LHCN-M2 (cell line): ENCODE results near the gene PSMF1. TPM values are rescaled to one million over a fixed set of nuclear protein-coding genes. Genes with fewer than 3 reads are reported as not detected.
A peak's percentile ranks its signal among the peaks of the same experiment; 100 is the strongest.
"Not testable (repeated sequence)": the region's sequence is repeated elsewhere in the genome, so short reads cannot be mapped to it uniquely, and the experiment has no call there.

ENCODE experiments used
- DNase-seq: peaks from one replicate; pipeline ENCODE4 v3.0.0-alpha.2; 2012; ENCODE audit warnings: low read depth
- total RNA-seq: library from RNA; depleted of rRNA; stranded (reverse); fragments of >200 nt; gene quantifications from 2 replicates; pipeline ENCODE4 v1.2.3, GENCODE V29; 2014

PSMF1 gene
- total RNA-seq, 1 experiment from 2014 or later = 142 TPM

- DNase-seq = peak; percentile 39
These were observed 4.2 kb downstream of the PSMF1 start for GRCh38 chr20:1122388-1123315.

GRCh38 chr20:1123666-1124065 lies 5.3 kb downstream of the PSMF1 start:
- DNase-seq = no peak

GRCh38 chr20:1124421-1124820 lies 6.0 kb downstream of the PSMF1 start:
- no peak for DNase-seq

GRCh38 chr20:1125277-1125676 lies 6.9 kb downstream of the PSMF1 start:
- no peak for DNase-seq

GRCh38 chr20:1127840-1128239 lies 9.4 kb downstream of the PSMF1 start:
- DNase-seq = no peak

GRCh38 chr20:1130058-1130694 lies 11.8 kb downstream of the PSMF1 start:
- DNase-seq = no peak

- no peak for DNase-seq
These were observed 12.4 kb downstream of the PSMF1 start for GRCh38 chr20:1130847-1131246.

GRCh38 chr20:1131354-1131753 lies 13.0 kb downstream of the PSMF1 start:
- no peak for DNase-seq

GRCh38 chr20:1134355-1134754 lies 16.0 kb downstream of the PSMF1 start:
- DNase-seq = no peak

GRCh38 chr20:1134836-1135235 lies 16.4 kb downstream of the PSMF1 start:
- no peak for DNase-seq

- no peak for DNase-seq
These were observed 18.8 kb downstream of the PSMF1 start for GRCh38 chr20:1137236-1137635.

- no peak for DNase-seq
These were observed 26.2 kb downstream of the PSMF1 start for GRCh38 chr20:1144401-1145172.

- no peak for DNase-seq
These were observed 28.6 kb downstream of the PSMF1 start for GRCh38 chr20:1146957-1147356.

GRCh38 chr20:1149812-1150211 lies 31.4 kb downstream of the PSMF1 start:
- not testable (repeated sequence) for DNase-seq

GRCh38 chr20:1150218-1150617 lies 31.8 kb downstream of the PSMF1 start:
- no peak for DNase-seq

GRCh38 chr20:1150968-1151367 lies 32.6 kb downstream of the PSMF1 start:
- no peak for DNase-seq

- DNase-seq = no peak
These were observed 35.8 kb downstream of the PSMF1 start for GRCh38 chr20:1154226-1154625.

- no peak for DNase-seq
These were observed 36.3 kb downstream of the PSMF1 start for GRCh38 chr20:1154691-1155090.

GRCh38 chr20:1155342-1155741 lies 36.9 kb downstream of the PSMF1 start:
- DNase-seq = no peak

- DNase-seq = no peak
These were observed 42.1 kb downstream of the PSMF1 start for GRCh38 chr20:1160496-1160895.

- DNase-seq = no peak
These were observed 42.6 kb downstream of the PSMF1 start for GRCh38 chr20:1160991-1161390.

- no peak for DNase-seq
These were observed 44.7 kb downstream of the PSMF1 start for GRCh38 chr20:1163105-1163504.
